ENCODE results near the gene MAGT1.
"Not testable (repeated sequence)": the region's sequence is repeated elsewhere in the genome, so short reads cannot be mapped to it uniquely, and the experiment has no call there.

MAGT1 gene

DNA sequence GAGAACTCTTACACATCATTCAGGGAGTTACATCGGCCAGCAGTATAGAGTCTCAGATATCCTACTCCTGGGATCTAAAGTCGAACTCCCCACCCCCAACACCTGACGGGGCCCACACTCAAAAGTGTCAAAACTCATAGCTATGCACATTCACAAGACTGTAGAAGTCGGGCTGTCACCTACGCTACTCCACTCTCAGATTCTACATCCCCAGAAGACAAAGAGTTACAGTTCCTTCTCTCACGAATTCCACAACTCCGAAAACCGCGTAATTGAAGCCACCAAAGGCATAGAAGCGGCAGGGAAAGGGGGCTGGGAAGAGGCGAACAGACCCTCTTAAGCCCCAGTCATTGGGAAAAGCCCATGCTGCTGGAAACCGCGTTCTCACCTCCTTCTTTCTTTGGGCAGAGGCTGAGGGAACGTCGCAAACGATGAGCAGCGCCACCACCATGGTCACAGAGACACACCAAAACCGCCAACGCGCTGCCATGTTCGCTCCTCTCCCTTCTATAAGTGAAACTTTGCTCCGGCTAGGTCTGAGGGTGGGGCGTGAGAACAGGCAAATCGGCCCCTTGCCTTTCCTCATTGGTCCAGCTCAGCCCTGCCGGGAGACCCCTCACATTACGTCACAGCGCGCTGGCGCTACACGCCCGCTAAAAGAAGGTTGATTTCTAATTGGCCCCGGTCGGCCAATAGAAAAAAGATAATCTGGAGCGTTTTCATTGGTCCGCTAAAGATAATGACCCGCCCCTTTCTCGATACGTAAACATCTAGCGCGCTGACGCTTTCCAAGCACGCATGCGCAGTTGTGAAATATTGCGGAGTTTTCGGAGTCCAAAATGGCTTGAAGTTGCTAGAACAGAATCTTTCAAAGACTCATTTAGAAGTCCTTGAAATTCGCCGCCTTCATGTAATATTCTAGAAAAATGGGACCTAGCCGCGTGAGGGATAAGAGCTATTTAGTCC, at the start of gene MAGT1:
MAGT1 (minus strand) TSS at position 515 of the 966 bp plus-strand sequence; CDS start at position 490, 25 bp downstream.
- peak; percentile 92 for DNase-seq
- in situ Hi-C loops (cut with HindIII; ENCODE audit: low pct_ligation_motif_present, low pct_unique_long_range_greater_than_20kb, low sequenced_read_pairs), result no loop called here

DNA sequence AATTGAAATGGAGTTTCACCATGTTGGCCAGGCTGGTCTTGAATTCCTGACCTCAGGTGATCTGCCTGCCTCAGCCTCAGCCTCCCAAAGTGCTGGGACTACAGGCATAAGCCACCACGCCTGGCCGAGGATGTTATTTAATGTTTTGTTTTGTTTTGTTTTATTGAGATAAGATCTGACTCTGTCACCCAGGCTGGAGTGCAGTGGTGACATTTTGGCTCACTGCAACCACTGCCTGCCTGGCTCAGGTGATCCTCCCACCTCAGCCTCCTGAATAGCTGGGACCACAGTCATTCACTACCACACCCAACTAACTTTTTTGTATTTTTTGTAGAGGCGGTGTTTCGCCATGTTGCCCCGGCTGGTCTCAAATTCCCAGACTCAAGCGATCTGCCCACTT, 49.8 kb upstream of the MAGT1 start:
- in situ Hi-C loops (cut with HindIII; ENCODE audit: low pct_ligation_motif_present, low pct_unique_long_range_greater_than_20kb, low sequenced_read_pairs); DNase-seq: not testable (repeated sequence)

- DNase-seq, result no peak
- in situ Hi-C loops (cut with HindIII; ENCODE audit: low pct_ligation_motif_present, low pct_unique_long_range_greater_than_20kb, low sequenced_read_pairs), result no loop called here
These were observed 42.9 kb upstream of the MAGT1 start for GRCh38 chrX:77938083-77938680.

DNA sequence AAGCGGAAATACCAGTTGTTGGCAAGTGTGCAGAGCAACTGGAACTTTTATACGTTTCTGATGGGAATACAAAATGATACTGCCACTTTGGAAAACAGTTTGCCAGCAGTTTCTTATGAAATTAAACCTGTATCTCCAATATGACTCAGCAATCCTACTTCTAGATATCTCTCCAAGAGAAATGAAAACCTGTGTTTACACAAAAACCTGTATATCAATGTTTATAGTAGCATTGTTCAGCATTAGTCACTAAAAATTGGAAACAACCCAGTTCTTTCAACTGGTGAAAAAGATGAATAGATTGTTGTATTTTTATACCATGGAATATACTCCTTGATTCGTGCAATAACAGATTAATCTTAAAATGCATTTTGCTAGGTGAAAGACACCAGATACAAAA, 42.1 kb upstream of the MAGT1 start:
- in situ Hi-C loops (cut with HindIII; ENCODE audit: low pct_ligation_motif_present, low pct_unique_long_range_greater_than_20kb, low sequenced_read_pairs), result no loop called here
- no peak for DNase-seq

- DNase-seq, result no peak
- in situ Hi-C loops (cut with HindIII; ENCODE audit: low pct_ligation_motif_present, low pct_unique_long_range_greater_than_20kb, low sequenced_read_pairs), result no loop called here
These were observed 41.1 kb upstream of the MAGT1 start for GRCh38 chrX:77936299-77936698.

DNA sequence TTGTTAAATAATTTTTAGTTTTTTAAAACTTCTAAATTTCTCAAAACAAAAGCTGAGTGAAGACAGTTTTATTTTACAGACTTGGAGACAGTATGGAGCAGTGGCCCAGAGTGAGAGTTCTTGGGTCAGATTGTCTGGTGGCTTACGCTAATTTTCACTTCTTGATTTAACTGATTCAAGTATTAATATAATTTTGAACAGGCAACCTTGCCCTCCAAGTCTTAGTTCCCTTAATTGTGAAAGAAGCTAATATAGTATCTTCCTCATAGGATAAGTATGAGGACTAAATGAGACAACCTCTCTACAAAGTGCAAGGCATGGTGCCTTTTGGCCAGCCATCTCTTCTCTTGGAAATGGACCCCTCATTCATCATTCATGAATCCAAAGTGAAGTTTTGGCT, 40.7 kb upstream of the MAGT1 start:
- in situ Hi-C loops (cut with HindIII; ENCODE audit: low pct_ligation_motif_present, low pct_unique_long_range_greater_than_20kb, low sequenced_read_pairs), result no loop called here

GRCh38 chrX:77930581-77930980, 35.3 kb upstream of the MAGT1 start:
- in situ Hi-C loops (cut with HindIII; ENCODE audit: low pct_ligation_motif_present, low pct_unique_long_range_greater_than_20kb, low sequenced_read_pairs), result no loop called here
- no peak for DNase-seq

More for the DNA sequence above, 40.7 kb upstream of the MAGT1 start:
- no peak for DNase-seq

GRCh38 chrX:77925764-77926163, 30.5 kb upstream of the MAGT1 start:
- in situ Hi-C loops (cut with HindIII; ENCODE audit: low pct_ligation_motif_present, low pct_unique_long_range_greater_than_20kb, low sequenced_read_pairs), result no loop called here
- no peak for DNase-seq

- DNase-seq, result no peak
- in situ Hi-C loops (cut with HindIII; ENCODE audit: low pct_ligation_motif_present, low pct_unique_long_range_greater_than_20kb, low sequenced_read_pairs), result no loop called here
These were observed 29.2 kb upstream of the MAGT1 start for GRCh38 chrX:77924320-77924859.

DNA sequence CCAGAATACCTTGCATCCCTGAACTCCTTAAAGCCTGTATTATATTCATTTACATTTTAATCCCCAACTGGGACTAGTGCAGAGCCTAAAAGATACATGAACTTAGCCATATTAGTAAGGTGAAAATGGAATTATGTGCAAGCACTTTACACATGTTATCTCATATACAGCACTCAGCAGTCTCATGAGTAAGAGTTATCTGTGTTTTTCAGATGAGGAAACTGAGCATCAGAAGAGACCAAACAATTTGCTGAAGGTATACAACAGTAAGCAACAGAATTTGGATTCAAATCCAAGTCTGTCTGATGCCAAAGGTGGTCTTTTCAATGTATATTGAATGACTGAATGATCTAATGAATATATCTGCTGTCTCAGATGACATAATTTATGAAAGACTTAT, 27.6 kb upstream of the MAGT1 start:
- no peak for DNase-seq
- in situ Hi-C loops (cut with HindIII; ENCODE audit: low pct_ligation_motif_present, low pct_unique_long_range_greater_than_20kb, low sequenced_read_pairs), result no loop called here

DNA sequence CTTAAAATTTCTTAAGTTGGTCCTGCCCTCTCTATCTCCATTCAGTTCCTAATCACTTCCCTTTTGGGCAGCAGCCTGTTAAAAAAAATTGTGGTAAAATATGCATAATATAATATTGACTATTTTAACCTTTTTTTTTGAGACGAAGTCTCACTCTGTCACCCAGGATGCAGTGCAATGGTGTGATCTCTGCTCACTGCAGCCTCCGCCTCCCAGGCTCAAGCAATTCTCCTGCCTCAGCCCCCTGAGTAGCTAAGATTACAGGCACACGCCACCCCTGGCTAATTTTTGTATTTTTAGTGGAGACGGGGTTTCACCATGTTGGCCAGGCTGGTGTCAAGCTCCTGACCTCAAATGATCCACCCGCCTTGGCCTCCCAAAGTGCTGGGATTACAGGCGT, 24.1 kb upstream of the MAGT1 start:
- in situ Hi-C loops (cut with HindIII; ENCODE audit: low pct_ligation_motif_present, low pct_unique_long_range_greater_than_20kb, low sequenced_read_pairs); DNase-seq: not testable (repeated sequence)

- no peak for DNase-seq
- in situ Hi-C loops (cut with HindIII; ENCODE audit: low pct_ligation_motif_present, low pct_unique_long_range_greater_than_20kb, low sequenced_read_pairs), result no loop called here
These were observed 23.3 kb upstream of the MAGT1 start for GRCh38 chrX:77918568-77918967.

DNA sequence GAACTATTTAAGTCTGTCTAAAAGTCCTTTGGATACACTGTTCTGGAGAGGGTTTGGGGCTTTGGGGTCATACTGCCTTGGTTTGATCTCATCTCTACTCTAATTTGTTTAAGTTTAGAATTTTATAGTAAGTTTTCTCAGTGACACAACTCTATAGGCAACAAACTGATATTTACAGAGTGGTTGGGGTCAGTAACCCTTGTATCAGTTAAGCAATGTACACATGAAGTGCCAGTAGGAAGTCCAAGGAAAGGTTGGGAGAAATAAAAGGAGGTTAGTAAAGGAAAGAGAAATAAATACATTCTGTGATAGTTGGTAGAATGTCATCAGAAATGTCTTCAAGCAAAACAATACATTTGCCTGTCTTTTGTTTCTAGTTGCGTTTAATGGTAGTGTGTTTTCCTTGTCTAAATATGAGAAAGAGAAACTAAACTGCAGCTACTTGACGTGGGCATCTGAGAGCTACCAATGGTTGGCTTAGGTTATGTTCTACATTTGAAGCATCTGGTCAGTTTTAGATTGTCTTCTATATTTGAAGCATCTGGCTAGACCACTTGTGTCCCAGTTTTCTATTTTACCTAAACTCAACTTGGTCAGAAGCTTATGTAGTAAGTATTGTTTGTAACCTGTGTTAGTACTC, 22.2 kb upstream of the MAGT1 start:
- in situ Hi-C loops (cut with HindIII; ENCODE audit: low pct_ligation_motif_present, low pct_unique_long_range_greater_than_20kb, low sequenced_read_pairs), result no loop called here

GRCh38 chrX:77910108-77910840, 15.0 kb upstream of the MAGT1 start, which contains the start of gene ATP7A:
ATP7A (plus strand) TSS chrX:77910693; CDS start chrX:77971642, 60,949 bp downstream.
- in situ Hi-C loops (cut with HindIII; ENCODE audit: low pct_ligation_motif_present, low pct_unique_long_range_greater_than_20kb, low sequenced_read_pairs), result no loop called here
- DNase-seq, result peak; percentile 82

More for the DNA sequence above, 22.2 kb upstream of the MAGT1 start:
- no peak for DNase-seq

GRCh38 chrX:77901506-77901905, 6.3 kb upstream of the MAGT1 start:
- in situ Hi-C loops (cut with HindIII; ENCODE audit: low pct_ligation_motif_present, low pct_unique_long_range_greater_than_20kb, low sequenced_read_pairs), result no loop called here
- DNase-seq, result no peak

DNA sequence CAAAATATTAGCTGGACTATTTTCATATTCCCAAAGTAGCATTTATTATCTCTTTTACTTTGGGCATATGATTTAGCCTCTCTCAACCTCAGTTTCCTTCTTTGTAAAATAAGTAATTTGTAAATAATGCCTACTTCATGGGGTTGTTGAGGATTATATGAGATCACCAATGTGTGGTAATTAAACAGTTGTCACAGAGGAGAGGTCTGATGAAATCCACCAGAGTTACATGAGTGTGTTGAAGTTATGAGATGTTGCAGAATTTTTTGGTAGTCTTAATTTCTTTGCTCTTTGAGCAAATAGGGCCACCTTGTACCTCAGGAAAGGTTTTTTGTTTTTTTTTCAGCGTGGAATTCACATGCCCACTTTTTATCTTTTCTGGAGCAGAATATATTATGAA, 5.5 kb upstream of the MAGT1 start:
- DNase-seq, result no peak
- in situ Hi-C loops (cut with HindIII; ENCODE audit: low pct_ligation_motif_present, low pct_unique_long_range_greater_than_20kb, low sequenced_read_pairs), result no loop called here

- peak; percentile 93 for DNase-seq
- in situ Hi-C loops (cut with HindIII; ENCODE audit: low pct_ligation_motif_present, low pct_unique_long_range_greater_than_20kb, low sequenced_read_pairs), result no loop called here
These were observed 4.0 kb upstream of the MAGT1 start, which contains the start of gene COX7B for GRCh38 chrX:77899081-77899828. COX7B (plus strand) TSS chrX:77899468; CDS start chrX:77899554, 86 bp downstream.

DNA sequence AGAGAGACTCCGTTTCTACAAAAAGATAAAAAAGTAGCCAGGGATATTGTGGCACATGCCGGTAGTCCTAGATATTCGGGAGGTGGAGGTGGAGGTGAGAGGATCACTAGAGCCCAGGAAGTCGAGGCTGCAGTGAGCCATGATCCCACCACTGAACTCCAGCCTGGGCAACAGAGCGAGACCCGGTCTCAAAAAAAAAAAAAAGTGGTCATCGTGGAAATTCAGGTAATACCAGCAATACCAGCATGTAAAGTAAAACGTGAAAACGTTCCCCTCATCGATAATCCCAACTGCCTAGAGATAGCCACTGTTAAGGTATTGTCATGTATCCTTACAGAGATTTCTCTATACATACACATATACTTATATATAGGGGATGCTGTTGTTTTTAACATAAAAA, 1.5 kb downstream of the MAGT1 start:
- no peak for DNase-seq
- in situ Hi-C loops (cut with HindIII; ENCODE audit: low pct_ligation_motif_present, low pct_unique_long_range_greater_than_20kb, low sequenced_read_pairs), result no loop called here
